Cardiac fibroblast (primary cell): ENCODE results near the gene MXRA7.

Source experiments
- DNase-seq, 2 donors: peaks; one replicate each; pipeline versions ENCODE4 v3.0.0 to v3.0.0-alpha.2; 2010; ENCODE audit warnings: low read depth in 2 of 2
- H3K4me3 ChIP-seq, 2 donors: replicated peaks in 1 of 2; 1 replicate in 1 of 2; 2 replicates in 1 of 2; pipeline ENCODE4 v1.5.1; 2011; ENCODE audit warnings: low read depth in 2 of 2, low read length in 2 of 2, mild to moderate bottlenecking in 2 of 2, moderate library complexity in 1 of 2
- TF ChIP-seq, protein P1 (sequence below): IDR thresholded peaks from one replicate; pipeline ENCODE4 v1.5.1; 2011; ENCODE audit warnings: low read depth, mild to moderate bottlenecking, low read length, inconsistent platforms

The MXRA7 gene

DNA sequence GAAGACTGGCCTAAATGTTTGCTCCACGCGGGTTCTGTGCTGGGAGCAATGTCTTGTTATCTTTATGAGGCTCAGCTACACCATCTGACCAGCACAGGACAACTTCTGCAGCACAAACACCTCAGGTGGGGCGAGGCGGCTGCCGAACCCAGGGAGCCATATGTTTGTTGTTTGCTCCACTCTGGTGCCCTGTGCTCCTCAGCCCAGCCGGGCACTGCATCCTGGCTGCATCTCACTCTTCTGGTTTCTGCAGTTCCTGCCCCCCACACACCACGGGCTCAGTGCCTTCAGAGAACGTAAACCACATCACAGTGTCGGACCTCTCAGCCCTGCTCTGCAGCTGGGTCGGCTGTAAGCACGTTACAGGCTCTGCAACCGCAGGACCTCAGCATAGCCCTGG lies 32.4 kb downstream of the MXRA7 start:
- no peak overlapping the region for H3K4me3 ChIP-seq
- no peak for DNase-seq
- TF ChIP-seq, protein P1, sequence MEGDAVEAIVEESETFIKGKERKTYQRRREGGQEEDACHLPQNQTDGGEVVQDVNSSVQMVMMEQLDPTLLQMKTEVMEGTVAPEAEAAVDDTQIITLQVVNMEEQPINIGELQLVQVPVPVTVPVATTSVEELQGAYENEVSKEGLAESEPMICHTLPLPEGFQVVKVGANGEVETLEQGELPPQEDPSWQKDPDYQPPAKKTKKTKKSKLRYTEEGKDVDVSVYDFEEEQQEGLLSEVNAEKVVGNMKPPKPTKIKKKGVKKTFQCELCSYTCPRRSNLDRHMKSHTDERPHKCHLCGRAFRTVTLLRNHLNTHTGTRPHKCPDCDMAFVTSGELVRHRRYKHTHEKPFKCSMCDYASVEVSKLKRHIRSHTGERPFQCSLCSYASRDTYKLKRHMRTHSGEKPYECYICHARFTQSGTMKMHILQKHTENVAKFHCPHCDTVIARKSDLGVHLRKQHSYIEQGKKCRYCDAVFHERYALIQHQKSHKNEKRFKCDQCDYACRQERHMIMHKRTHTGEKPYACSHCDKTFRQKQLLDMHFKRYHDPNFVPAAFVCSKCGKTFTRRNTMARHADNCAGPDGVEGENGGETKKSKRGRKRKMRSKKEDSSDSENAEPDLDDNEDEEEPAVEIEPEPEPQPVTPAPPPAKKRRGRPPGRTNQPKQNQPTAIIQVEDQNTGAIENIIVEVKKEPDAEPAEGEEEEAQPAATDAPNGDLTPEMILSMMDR: no peak

DNA sequence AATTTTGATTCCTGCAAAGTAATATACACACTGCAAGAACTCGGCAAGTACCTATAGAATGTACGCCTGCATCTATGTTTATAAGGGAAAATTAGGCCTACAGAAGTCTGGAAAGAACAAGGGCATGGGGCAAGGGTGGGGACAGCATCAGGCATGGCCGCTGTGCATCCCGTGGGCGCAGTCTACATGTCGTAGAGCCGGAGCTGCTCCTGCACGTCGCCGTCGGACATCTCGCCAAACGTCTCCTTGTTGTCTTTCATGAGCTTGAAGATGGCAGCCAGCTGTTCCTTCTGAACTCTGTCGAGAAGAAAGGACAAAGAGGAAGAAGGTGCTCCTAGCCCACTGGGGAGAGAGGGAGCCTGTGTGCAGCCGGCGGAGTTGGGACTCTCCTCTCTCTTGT lies 33.4 kb downstream of the MXRA7 start:
- TF ChIP-seq, protein P1: no peak
- H3K4me3 ChIP-seq: no peak overlapping the region
- no peak for DNase-seq

DNA sequence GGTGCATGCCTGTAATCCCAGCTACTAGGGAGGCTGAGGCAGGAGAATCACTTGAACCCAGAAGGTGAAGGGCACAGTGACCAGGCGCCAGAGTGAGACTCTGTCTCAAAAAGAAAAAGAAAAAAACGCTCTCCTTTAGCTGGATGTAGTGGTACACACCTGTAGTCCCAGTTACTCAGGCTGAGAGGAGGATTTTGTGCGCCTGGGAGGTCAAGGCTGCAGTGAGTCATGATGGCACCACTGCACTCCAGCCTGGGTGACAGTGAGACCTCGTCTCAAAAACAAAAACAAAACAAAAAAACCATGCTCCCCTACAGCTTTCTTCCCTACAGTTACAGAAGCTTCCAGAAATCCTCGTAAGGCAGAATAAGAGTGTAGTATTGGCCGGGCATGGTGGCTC lies 34.1 kb downstream of the MXRA7 start:
- TF ChIP-seq, protein P1: no peak
- no peak overlapping the region for H3K4me3 ChIP-seq
- DNase-seq: no peak

DNA sequence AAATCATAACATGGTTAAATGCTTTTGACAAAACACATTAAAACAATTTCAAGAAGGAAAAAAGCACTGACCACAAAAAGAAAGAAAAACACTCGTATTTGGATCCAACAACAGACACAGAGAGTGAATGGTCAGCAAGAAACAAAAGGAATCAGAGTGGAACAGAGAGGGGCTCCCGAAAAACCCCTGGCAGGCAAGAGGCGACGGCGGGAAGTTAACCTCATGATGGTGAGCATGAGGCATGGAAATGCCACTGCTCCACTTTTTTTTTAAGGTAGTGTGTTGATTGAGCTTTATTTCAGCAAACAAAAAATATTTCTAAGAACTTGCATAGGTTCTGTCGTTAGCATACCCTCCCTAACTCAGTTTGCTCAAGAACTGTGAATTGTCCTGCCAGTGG lies 35.1 kb downstream of the MXRA7 start:
- no peak overlapping the region for H3K4me3 ChIP-seq
- TF ChIP-seq, protein P1: no peak

DNA sequence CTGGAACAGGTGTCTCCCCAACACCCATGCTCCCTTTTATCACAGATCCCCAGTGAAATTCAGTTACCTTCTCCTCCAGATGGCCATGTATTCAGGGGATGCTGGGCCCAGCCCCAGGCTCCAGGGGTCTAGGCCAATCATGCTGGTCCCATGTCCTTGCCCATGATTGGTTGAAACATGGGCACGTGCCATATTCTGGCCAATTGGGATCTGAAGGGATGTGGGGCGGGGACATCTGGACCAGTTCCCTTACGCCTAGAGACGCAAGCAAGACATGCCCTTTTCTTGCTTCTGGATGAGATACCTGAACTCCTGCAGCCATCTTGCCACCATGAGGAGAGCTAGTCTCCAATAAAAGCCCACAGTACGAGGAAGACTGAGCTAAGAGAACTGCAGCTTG lies 36.2 kb downstream of the MXRA7 start:
- TF ChIP-seq, protein P1: no peak
- H3K4me3 ChIP-seq: no peak overlapping the region
- no peak for DNase-seq

More for the DNA sequence above, 35.1 kb downstream of the MXRA7 start:
- DNase-seq: no peak

DNA sequence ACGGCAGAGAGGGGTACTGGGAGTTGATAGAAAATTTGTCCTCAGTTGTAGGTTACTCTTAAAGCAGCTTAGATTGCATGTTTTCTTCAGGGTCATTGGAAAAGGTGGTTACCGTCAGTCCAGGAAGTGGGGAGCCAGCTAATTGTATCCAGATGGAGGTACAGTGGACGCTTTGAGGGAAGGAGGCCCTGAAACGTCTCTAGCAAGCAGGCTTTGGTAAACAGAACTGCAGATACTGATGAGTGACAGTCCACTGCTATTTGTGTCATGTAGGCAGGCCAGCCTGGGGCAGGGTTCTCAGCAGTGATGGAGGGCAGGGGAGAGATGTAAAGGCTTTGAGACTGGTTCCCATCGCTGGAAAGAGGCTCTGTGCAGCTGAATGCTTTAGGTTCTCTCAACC lies 37.0 kb downstream of the MXRA7 start:
- no peak for DNase-seq
- TF ChIP-seq, protein P1: no peak
- no peak overlapping the region for H3K4me3 ChIP-seq

DNA sequence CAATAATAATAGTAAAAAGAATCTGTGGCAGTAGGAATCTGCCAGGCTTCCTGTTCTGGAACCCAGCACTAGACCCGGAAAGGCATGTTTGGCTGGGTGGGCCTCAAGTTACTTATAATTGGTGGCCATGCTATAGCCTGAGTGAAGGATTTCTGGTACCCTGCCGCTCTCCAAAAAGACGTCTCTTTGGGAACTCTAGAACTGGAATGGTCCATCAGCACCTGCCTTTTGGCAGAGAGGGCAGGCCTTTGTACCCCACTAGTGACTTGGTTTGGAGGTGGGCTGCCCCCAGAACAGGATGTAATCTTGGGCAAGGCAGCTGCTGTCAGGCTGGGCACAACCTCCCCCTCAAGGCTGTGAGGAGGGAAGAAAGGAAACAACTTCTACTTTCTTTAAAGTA lies 37.9 kb downstream of the MXRA7 start:
- no peak overlapping the region for H3K4me3 ChIP-seq
- no peak for DNase-seq
- TF ChIP-seq, protein P1: no peak
